Measurements from ENCODE around the gene SHISA9.

GRCh38 chr16:12951392-12951791 is 50.0 kb downstream of the SHISA9 start:
- TF ChIP-seq CTCF (IDR thresholded peaks at IDR 0.05) (no peak), EP300 (IDR thresholded peaks at IDR 0.05) (no peak), POLR2A (IDR thresholded peaks at IDR 0.05) (no peak)
